ENCODE measurements around the gene CCDC149. TPM values are rescaled to one million over a fixed set of nuclear protein-coding genes. Genes with fewer than 3 reads are reported as not detected.
A peak's percentile ranks its signal among the peaks of the same experiment; 100 is the strongest.

Gene CCDC149
- total RNA-seq, 1 donor from 2014 or later = 20.6 TPM

DNA sequence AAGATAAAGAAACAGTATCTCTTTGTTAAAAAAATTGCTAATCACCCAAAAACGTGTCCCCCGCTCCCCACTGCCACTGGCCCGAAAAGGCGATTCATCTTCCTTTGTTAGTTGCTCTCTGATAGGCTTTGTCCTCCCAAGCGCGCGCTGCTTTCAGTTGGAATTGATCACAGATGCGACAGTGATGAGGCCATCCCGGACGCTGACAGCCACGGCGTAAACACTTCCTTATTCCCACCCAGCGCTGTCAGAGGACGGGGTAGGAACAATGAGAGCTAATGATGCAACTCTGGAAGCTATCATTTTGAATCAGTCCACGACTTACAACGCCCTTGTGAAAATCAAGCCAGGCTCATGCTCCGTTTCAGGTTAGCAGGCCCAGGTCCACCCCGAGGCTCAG is 96.0 kb downstream of the CCDC149 start:
- H3K4me1 Mint-ChIP-seq (ENCODE audit: unreplicated experiment) = no peaks in the 10 kb centered on the region
- no peak for DNase-seq (ENCODE audit: extremely low spot score, unreplicated experiment)
- no peaks in the 10 kb centered on the region for H3K27me3 Mint-ChIP-seq (ENCODE audit: unreplicated experiment)
- peaks cover 39% of the 10 kb centered on the region for H3K36me3 Mint-ChIP-seq (ENCODE audit: unreplicated experiment)
- no peak overlapping the region for H3K27ac Mint-ChIP-seq (ENCODE audit: unreplicated experiment)
- H3K4me3 Mint-ChIP-seq (ENCODE audit: unreplicated experiment) = no peak overlapping the region
- TF ChIP-seq, protein P1, sequence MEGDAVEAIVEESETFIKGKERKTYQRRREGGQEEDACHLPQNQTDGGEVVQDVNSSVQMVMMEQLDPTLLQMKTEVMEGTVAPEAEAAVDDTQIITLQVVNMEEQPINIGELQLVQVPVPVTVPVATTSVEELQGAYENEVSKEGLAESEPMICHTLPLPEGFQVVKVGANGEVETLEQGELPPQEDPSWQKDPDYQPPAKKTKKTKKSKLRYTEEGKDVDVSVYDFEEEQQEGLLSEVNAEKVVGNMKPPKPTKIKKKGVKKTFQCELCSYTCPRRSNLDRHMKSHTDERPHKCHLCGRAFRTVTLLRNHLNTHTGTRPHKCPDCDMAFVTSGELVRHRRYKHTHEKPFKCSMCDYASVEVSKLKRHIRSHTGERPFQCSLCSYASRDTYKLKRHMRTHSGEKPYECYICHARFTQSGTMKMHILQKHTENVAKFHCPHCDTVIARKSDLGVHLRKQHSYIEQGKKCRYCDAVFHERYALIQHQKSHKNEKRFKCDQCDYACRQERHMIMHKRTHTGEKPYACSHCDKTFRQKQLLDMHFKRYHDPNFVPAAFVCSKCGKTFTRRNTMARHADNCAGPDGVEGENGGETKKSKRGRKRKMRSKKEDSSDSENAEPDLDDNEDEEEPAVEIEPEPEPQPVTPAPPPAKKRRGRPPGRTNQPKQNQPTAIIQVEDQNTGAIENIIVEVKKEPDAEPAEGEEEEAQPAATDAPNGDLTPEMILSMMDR (IDR thresholded peaks at IDR 0.05) = no peak
- H3K9me3 Mint-ChIP-seq (ENCODE audit: unreplicated experiment) = peaks cover 8% of the 10 kb centered on the region

DNA sequence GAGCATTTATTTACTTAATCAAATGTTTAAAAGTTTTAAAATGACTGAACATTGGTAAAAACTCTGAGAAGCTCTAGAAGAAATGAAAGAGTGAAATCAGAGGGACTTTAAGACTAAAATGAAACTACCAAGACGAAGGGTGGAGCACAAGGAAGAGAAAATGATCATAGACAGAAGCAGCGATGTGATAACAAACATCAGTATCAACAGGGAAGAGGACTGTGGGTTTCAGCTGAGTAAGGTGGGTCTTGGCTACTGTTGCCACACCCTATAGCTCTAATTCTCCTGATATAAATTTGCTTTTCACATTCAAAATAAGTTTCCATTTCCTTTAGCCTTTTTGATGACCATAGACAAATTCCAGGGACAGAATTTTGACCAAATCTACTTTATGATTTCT is 99.1 kb downstream of the CCDC149 start:
- no peak overlapping the region for H3K27ac Mint-ChIP-seq (ENCODE audit: unreplicated experiment)
- peaks cover 8% of the 10 kb centered on the region for H3K9me3 Mint-ChIP-seq (ENCODE audit: unreplicated experiment)
- H3K4me3 Mint-ChIP-seq (ENCODE audit: unreplicated experiment) = no peak overlapping the region
- TF ChIP-seq, protein P1 (IDR thresholded peaks at IDR 0.05) = no peak
- peaks cover 29% of the 10 kb centered on the region for H3K36me3 Mint-ChIP-seq (ENCODE audit: unreplicated experiment)
- no peak for DNase-seq (ENCODE audit: extremely low spot score, unreplicated experiment)
- H3K4me1 Mint-ChIP-seq (ENCODE audit: unreplicated experiment) = peaks cover 7% of the 10 kb centered on the region
- no peaks in the 10 kb centered on the region for H3K27me3 Mint-ChIP-seq (ENCODE audit: unreplicated experiment)

DNA sequence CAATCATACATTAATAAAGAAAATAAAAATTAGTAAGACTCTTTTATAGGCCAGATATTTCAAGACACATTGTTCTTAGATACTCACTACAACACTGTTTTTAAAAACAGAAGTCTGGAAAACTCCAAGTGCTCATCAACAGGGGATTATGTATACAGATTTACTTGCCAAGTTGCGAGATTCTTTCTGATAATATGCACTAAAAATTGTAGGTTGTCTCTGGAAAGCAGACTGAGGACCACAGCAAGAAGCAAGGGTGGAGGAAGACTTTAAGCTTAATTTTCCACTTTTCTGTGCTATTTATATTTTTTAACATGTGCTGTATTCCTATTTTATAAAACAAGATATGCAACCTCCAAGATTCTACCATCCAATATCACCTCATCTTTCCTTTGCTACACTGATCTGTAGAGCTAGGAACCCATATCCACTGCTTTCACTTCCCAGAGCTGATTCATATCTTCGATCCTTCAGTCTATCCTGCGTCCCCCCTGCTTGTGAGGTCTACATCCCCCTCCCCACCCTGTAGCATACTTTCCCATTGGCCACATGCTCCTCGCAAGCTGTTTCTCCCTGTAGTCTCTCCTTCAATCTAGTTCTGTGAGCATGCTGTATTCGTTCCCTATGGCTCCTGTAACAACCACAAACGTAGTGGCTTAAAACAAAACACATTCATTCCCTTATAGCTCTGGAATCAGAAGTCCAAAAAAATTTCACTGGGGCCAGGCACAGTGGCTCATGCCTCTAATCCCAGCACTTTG is 101.8 kb downstream of the CCDC149 start:
- Mint-ChIP-seq H3K36me3 (ENCODE audit: unreplicated experiment) (peaks cover 33% of the 10 kb centered on the region), H3K27me3 (ENCODE audit: unreplicated experiment) (no peaks in the 10 kb centered on the region), H3K9me3 (ENCODE audit: unreplicated experiment) (peaks cover 8% of the 10 kb centered on the region), H3K27ac (ENCODE audit: unreplicated experiment) (no peak overlapping the region), H3K4me1 (ENCODE audit: unreplicated experiment) (peaks cover 7% of the 10 kb centered on the region), H3K4me3 (ENCODE audit: unreplicated experiment) (no peak overlapping the region)
- peak; percentile 5 for DNase-seq (ENCODE audit: extremely low spot score, unreplicated experiment)
- TF ChIP-seq, protein P1 (IDR thresholded peaks at IDR 0.05) = no peak

DNA sequence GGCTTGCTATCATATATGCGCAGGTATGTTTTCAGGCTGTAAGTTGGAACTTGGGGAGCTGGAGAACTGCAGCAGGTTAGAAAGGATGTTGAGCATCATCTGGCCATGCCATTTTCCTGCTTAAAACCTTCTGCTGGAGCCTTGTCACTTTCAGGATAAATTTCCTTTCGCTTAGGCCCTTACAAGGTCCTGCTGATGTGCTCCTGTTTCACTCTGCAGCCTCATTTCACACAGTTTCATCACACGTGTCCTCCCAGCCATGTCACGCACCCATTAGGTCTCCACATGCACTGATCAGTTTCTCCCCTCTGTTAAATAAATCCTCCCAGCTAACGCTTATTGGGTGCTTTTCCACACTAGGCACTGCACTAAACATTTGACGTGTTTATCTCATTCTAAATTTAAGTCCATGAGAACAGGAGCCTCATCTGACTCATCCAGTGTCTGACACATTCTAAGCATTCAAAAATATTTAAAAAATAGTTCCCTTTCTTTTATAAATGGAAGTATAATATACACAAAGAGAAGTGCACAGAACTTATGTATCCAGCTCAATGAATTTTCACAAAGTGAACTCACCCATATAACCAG is 102.9 kb downstream of the CCDC149 start:
- Mint-ChIP-seq H3K9me3 (ENCODE audit: unreplicated experiment) (peaks cover 8% of the 10 kb centered on the region), H3K4me3 (ENCODE audit: unreplicated experiment) (no peak overlapping the region), H3K4me1 (ENCODE audit: unreplicated experiment) (peaks cover 7% of the 10 kb centered on the region), H3K27me3 (ENCODE audit: unreplicated experiment) (no peaks in the 10 kb centered on the region), H3K27ac (ENCODE audit: unreplicated experiment) (no peak overlapping the region), H3K36me3 (ENCODE audit: unreplicated experiment) (peaks cover 33% of the 10 kb centered on the region)
- DNase-seq (ENCODE audit: extremely low spot score, unreplicated experiment) = peak; percentile 62
- TF ChIP-seq, protein P1 (IDR thresholded peaks at IDR 0.05) = no peak

DNA sequence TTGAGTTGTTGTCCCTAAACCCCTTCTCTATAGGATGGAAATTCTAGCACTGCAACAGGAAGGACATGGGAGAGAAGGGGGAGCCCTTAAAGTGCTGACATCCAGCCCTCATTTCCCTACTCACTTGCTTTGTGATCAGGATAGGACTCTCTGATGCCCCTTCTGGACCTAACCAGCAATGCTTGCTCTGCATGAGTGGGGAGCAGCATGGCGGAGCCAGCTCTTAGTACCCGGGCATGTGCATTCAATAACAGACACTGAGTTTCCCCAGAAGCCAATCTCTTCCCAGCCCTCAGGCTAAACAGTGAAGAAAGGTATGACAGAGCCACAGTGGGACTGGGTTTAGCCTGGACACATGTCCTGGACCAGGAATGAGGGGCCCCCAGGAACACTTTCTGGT is 103.5 kb downstream of the CCDC149 start:
- peaks cover 29% of the 10 kb centered on the region for H3K36me3 Mint-ChIP-seq (ENCODE audit: unreplicated experiment)
- H3K27me3 Mint-ChIP-seq (ENCODE audit: unreplicated experiment) = no peaks in the 10 kb centered on the region
- H3K4me3 Mint-ChIP-seq (ENCODE audit: unreplicated experiment) = no peak overlapping the region
- no peak overlapping the region for H3K27ac Mint-ChIP-seq (ENCODE audit: unreplicated experiment)
- H3K4me1 Mint-ChIP-seq (ENCODE audit: unreplicated experiment) = peaks cover 7% of the 10 kb centered on the region
- DNase-seq (ENCODE audit: extremely low spot score, unreplicated experiment) = no peak
- TF ChIP-seq, protein P1 (IDR thresholded peaks at IDR 0.05) = no peak
- H3K9me3 Mint-ChIP-seq (ENCODE audit: unreplicated experiment) = peaks cover 8% of the 10 kb centered on the region

Measured in osteocyte (in vitro differentiated cells).